ENCODE data around the gene KRT85.

GRCh38 chr12:52362118-52362726, 5.1 kb downstream of the KRT85 start:
- no peak for TF ChIP-seq CTCF (IDR thresholded peaks at IDR 0.05)
- TF ChIP-seq POLR2A (IDR thresholded peaks at IDR 0.05): no peak
